Measurements from ENCODE around the gene ARMC7.

GRCh38 chr17:75152922-75153779 is 43.4 kb downstream of the ARMC7 start:
- TF ChIP-seq CTCF (IDR thresholded peaks at IDR 0.05) = no peak
- no peak for TF ChIP-seq REST (IDR thresholded peaks at IDR 0.05; ENCODE audit: insufficient read depth in 1 of 2, low read depth in 2 of 2, low read length in 1 of 2)
- TF ChIP-seq POLR2AphosphoS5 (IDR thresholded peaks at IDR 0.05; ENCODE audit: low read depth, low read length) = no peak; the same call in 1 of the 2 replicates
